Kidney epithelial cell (primary cell): ENCODE results near the gene REV3L. TPM values are rescaled to one million over a fixed set of nuclear protein-coding genes. Genes with fewer than 3 reads are reported as not detected.

Experiments used
- DNase-seq: peaks from one replicate; pipeline ENCODE4 v3.0.0-alpha.2; 2010; ENCODE audit warnings: low read depth
- H3K27me3 ChIP-seq: 2 replicates; pipeline ENCODE4 v1.6.0; 2011; ENCODE audit warnings: low read length; ENCODE audit not compliant: control insufficient read depth, insufficient read depth
- H3K36me3 ChIP-seq: 2 replicates; pipeline ENCODE4 v1.5.1; 2011; ENCODE audit warnings: low read length; ENCODE audit not compliant: control insufficient read depth, insufficient read depth
- H3K4me3 ChIP-seq: 2 replicates; pipeline ENCODE4 v1.5.1; 2011; ENCODE audit warnings: low read depth, mild to moderate bottlenecking, control low read depth, low read length
- total RNA-seq: library from RNA; depleted of rRNA; stranded (reverse); fragments of >200 nt; gene quantifications from 2 replicates; pipeline ENCODE4 v1.2.3, GENCODE V29; 2015
- TF ChIP-seq, protein P1 (sequence below): IDR thresholded peaks from 2 replicates; pipeline ENCODE4 v1.5.1; 2011; ENCODE audit warnings: mild to moderate bottlenecking, moderate library complexity, low read length, control low read depth, inconsistent platforms; ENCODE audit not compliant: insufficient read depth, poor library complexity, severe bottlenecking

Gene REV3L
- total RNA-seq, 1 donor from 2014 or later, result 35.7 TPM

DNA sequence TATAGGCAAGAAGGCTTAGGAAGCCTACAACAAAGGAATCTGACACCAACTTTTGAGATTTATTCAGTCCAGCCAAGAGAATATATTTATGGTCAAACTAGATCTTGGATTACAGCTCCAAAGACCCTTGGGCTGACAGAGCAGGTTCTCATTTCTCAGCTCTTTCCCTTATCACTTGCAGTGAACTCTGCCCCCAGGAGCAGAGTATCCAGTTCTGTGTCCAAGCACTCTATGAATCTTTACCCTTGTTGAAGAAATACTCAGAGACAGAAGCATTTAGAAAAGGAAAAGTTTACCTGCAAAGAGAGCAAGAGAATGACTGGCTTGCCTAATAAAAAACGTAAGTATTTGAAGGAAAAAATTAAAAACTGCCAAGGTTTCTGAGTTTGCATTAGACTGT is 205.2 kb downstream of the REV3L start:
- no peaks in the 10 kb centered on the region for H3K36me3 ChIP-seq
- TF ChIP-seq, protein P1, sequence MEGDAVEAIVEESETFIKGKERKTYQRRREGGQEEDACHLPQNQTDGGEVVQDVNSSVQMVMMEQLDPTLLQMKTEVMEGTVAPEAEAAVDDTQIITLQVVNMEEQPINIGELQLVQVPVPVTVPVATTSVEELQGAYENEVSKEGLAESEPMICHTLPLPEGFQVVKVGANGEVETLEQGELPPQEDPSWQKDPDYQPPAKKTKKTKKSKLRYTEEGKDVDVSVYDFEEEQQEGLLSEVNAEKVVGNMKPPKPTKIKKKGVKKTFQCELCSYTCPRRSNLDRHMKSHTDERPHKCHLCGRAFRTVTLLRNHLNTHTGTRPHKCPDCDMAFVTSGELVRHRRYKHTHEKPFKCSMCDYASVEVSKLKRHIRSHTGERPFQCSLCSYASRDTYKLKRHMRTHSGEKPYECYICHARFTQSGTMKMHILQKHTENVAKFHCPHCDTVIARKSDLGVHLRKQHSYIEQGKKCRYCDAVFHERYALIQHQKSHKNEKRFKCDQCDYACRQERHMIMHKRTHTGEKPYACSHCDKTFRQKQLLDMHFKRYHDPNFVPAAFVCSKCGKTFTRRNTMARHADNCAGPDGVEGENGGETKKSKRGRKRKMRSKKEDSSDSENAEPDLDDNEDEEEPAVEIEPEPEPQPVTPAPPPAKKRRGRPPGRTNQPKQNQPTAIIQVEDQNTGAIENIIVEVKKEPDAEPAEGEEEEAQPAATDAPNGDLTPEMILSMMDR, result no peak
- no peak for DNase-seq
- H3K27me3 ChIP-seq, result no peaks in the 10 kb centered on the region
- H3K4me3 ChIP-seq, result no peak overlapping the region

DNA sequence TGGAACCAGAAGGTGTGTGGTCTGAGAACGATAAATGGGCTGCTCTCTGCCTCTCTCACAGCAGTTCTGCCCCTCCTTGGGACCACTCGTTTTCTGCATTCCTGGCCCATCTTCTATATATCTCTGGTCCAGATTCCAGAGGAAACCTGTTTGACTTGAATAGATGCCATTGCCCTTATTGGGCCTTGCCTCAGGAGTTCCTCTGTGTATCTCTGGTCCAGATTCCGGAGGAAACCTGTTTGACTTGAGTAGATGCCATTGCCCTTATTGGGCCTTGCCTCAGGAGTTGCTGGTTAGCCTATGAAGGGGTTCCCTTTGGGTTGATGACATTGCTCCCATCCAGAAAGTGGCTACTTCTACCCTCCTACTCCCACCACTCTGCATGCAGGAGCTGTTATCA is 206.3 kb downstream of the REV3L start:
- H3K27me3 ChIP-seq, result no peaks in the 10 kb centered on the region
- TF ChIP-seq, protein P1, result no peak
- no peaks in the 10 kb centered on the region for H3K36me3 ChIP-seq
- no peak for DNase-seq
- H3K4me3 ChIP-seq, result no peak overlapping the region

DNA sequence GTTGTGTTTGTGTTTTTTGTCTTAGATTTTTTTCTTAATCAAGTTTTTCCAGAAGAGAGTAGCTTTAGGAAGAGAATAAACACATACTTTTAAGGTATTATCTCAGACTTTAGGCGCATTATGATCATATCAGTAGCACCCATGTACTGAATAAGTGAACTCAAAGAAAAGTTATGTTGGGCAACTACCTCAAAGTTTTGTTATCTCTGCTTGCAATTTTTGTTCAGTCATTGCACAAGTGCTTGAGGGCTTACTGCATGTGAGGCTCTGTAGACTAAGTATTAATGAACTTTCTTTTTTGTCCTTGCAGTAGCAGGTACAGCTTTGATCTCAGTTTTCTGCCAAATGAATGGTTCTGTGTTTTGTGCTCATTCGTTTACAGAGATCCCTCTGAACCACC is 206.7 kb downstream of the REV3L start:
- TF ChIP-seq, protein P1, result no peak
- H3K27me3 ChIP-seq, result no peaks in the 10 kb centered on the region
- H3K36me3 ChIP-seq, result no peaks in the 10 kb centered on the region
- H3K4me3 ChIP-seq, result no peak overlapping the region
- DNase-seq, result no peak

DNA sequence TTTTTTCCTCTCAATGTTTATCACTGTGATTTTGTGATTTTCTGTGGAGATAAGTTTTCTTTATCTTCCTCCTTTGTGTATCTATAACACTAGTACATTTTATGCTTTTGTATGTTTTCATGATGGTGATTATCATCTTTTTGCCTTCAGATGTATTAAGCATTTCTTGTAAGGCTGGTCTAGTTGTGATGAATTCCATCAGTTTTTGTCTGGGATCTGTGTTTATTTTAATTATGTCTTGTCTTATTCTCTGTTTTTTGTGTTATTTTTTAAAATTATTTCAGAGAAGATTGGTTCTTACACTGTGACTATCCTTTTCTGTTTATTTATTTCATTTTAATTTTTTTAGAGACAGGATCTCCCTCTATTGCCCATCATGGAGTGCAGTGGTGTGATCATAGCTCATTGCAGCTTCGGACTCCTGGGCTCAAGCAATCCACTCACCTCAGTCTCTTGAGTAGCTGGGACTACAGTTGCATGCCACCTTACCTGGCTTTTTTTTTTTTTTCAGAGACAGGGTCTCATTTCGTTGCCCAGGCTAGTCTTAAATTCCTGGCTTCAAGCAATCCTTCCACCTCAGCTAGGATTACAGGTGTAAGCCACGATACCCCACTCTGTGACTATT is 208.3 kb downstream of the REV3L start:
- TF ChIP-seq, protein P1, result no peak
- no peaks in the 10 kb centered on the region for H3K36me3 ChIP-seq
- no peak overlapping the region for H3K4me3 ChIP-seq
- DNase-seq, result no peak
- H3K27me3 ChIP-seq, result no peaks in the 10 kb centered on the region

DNA sequence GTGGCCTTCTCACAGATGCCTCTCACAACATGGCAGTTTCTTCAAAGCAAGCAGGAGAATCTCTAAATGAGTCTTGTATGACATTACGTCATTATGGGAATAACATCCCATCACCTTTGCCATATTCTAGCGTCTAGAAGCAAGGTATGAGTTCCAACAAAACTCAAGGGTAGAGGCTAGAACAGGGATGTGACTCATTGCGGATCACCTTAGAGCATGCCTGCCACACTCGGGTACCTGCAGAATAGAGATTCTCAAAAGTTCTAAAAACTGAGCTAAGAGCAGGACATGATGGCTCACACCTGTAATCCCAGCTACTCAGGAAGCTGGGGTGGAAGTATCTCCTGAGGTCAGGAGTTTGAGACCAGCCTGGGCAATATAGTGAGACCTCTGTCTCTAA is 212.9 kb downstream of the REV3L start:
- no peaks in the 10 kb centered on the region for H3K27me3 ChIP-seq
- H3K36me3 ChIP-seq, result no peaks in the 10 kb centered on the region
- DNase-seq, result no peak
- H3K4me3 ChIP-seq, result no peak overlapping the region
- TF ChIP-seq, protein P1, result no peak

DNA sequence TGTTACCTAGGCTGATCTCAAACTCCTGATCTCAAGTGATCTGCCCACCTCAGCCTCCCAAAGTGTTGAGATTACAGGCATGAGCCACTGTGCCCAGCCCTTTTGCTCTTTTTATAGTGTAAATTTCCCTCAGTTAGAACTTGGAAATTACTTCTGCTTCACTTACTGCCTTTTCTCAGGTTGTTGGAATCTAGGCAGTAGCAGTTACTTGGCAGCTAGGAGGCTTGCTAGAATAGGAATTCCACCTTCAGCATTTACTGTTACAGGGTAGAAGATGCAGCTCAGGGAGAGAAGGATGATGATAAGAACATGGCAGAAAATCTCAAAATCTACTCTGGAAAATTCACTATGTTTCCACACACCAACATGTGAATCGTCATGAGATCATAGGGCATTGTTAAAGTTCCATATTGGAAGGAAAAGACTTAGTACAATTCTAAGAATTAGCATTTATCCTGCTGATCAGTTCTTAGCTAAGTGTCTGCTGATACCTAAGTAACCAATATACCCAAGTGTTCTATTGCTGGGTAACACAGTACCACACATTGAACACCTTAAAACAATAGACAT is 213.5 kb downstream of the REV3L start:
- H3K36me3 ChIP-seq, result peaks cover 1% of the 10 kb centered on the region
- TF ChIP-seq, protein P1, result no peak
- H3K4me3 ChIP-seq, result no peak overlapping the region
- H3K27me3 ChIP-seq, result no peaks in the 10 kb centered on the region
- no peak for DNase-seq
